Fibroblast of skin of right biceps (primary cell): Measurements from ENCODE around the gene ACBD6.

Experiments
- DNase-seq: peaks from one replicate; pipeline ENCODE4 v3.0.0-alpha.2; 2013

The ACBD6 gene

DNA sequence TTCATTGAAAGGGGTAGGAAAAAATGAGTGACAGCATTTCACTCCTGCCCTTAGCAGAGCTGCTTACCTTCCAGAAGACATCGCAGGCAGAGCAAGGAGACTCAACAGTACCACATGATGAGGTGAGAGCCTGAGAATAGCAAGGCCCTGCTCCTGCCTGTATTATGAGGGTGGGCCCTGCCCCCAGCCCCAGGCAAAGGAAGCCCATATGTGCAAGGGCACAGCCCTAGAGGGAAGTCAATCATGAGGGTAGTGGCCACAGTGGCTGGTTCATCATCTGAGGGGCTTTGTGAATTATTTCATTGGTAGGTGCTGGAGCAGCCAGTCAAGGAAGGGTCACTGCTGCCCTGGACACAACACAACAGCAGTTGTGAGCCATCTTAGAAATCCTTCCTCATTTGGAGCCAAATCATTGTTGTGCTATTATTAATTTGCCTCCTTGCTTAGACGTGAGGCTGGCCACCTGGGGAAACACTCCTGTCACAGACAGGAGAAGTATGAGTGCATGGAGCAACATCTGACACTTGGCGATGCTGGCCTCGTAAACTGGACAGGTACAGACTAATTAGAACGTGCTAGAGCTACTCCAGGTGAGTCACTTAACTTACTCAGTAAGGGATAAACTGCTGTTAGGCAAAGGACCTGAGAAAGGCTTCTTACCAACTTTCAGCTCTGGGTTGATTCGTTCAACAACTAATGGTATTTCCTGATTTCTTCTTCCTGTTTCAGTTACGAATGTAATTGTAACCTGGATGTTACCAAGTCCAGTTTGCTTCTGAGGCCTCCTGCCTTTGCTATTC is 22.7 kb upstream of the ACBD6 start:
- no peak for DNase-seq

DNA sequence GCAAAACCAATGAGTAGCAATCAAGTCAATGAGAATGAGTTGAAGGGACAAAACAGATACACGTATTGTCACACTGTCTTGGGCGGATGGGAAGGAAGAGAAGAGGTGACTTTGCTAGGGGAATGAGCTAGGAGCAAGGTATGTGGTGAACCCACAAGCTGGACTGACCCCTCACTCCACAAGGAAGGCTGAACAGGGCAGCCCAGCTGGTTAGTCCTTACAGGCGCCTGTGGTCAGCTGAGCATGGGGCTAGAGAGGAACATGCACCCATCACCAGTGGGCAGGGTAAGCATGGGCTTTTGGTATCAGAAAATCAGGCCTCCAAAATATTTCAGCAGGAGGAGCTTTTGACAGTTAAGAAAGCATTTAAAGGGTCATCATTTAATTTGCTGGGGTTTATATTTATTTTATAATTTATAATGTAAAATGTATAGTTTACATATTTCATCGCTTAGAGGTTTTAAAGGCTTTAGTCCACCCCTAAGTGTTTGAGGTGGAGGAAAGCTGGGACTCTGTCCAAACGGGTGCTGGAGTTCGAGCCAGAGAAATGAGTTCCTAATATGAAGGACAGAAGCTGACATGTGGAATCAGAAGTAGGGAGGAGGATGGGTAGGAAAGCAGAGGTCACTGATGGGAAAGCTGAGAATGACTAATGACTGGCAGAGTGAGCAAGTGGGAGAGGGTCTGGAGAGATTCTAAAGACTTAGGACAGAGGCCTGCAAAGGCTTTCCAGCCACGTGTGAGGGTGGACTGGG is 22.0 kb upstream of the ACBD6 start:
- DNase-seq: no peak

DNA sequence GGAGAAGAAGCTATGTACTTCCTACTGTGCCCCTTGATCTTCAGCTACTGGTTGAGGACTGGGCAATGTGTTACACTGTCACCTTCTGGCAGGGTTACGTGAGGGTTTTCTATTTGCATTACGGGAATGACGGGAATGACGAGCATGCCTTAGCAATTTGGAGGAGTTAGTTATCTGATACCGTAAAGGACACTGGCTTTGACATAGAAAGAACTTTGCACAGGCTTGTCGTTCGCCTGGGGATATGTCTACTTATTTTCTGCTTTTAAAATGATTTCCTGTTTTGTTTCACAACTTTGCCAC is 19.8 kb upstream of the ACBD6 start:
- DNase-seq: no peak

DNA sequence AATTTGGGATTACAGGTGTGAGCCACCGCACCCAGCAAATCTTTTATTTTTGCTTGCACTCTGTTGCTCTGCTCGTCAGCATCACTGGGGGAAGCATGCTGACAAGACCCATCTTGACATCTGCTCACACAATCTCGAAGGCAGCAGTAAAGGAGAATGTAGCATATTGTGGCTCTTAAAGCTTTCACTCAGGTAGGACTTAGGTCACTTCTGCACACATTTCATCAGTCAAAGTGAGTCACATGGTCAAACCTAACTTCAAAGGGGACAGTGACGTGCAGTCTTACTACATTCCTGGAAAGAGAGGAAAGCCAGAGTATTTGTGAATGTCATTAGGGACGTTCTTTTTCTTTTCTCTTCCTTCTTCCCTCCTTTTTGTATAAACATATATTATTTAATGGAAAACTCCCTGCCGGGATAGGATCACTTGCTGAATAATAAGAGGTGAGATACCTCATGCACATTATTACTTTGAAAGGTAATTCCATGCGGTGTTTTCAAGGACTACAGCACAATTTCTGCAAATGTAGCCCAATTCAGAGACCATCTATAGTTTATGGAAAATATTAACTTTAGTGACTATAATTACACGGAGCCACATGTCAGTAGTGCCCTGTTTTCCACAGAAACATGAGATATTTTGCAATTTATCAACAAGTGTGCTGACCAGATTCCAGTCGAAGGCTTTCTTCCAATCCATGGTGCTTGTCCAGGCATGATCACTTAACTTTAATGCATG is 19.3 kb upstream of the ACBD6 start:
- peak; percentile 61 for DNase-seq

DNA sequence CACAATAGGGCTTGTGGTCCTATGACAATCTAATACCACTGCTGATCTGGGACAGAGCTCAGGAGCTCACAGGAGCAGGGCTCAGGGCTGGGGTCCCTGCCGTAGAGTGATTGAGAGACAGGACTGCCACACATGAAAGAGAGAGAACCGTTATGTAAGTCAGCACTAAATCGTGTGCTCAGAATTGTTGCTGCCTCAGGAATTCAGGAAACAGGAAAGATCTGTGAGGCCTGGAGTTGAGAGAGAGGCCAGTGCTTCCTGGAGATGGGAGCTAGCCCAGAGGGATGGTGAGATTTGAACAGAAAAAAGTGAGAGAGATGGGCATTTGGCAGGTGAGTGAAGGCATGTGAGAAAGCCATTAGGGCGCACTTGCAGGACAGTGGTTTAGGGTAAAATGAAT is 17.5 kb upstream of the ACBD6 start:
- DNase-seq: no peak

DNA sequence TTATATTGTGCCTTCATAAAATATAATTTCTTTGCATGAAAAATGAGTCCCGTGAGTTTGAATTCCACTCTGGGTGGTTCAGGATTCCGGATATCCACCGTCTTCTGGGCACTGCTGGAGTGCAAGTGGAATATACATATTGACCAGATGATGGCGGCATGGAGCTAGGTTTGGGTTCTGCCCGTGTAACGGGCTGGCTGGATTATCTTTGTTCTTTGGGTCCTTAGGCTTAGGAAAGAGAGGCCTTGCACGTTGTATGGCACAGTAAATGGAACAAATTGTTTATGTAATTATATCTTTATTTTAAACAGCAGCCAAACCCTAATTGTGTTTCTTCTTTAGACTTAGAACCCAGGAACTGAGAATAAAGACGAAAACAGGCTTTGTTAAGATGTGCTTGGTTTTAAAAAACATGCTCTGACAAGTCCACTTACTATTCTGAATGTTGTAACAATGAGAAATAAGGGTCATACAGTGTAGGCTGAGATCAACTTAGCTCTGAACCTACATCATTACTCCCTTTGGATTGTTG is 13.5 kb upstream of the ACBD6 start:
- DNase-seq: peak; percentile 70

DNA sequence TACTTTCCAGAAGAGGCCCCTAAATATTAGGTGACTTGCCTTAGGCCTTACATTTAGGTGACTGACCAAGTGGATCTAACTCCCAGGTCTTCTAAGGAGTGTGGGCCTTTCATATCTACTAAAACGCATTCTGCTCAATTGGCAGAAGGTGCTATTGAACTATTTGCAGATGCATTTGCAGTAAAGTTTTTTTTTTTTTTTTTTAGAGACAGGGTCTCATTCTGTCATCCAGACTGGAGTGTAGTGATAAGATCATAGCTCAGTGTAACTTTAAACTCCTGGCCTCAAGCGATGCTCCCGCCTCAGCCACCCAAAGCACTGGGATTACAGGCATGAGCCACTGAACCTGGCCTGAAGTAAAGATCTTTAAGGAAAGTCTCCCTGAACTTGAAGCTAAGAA is 13.0 kb upstream of the ACBD6 start:
- no peak for DNase-seq

DNA sequence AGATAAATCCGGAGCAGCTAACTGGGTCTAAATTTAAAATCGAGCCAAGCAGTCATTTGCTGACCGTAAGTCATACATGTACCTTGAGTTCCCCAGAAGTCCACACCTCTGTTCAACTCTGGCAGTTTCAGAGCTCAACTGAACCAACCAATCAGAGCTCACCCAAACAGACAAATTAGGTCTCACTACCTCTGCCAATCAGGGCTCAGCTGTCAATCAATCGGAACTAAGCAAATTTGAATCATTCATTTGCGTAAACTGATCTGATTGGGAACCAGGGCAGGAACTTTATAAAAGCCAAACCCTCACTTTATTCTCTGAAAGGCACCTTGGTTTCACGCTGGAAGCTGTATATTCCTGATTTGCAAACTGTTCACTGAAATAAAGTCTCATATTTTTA is 11.2 kb upstream of the ACBD6 start:
- no peak for DNase-seq

DNA sequence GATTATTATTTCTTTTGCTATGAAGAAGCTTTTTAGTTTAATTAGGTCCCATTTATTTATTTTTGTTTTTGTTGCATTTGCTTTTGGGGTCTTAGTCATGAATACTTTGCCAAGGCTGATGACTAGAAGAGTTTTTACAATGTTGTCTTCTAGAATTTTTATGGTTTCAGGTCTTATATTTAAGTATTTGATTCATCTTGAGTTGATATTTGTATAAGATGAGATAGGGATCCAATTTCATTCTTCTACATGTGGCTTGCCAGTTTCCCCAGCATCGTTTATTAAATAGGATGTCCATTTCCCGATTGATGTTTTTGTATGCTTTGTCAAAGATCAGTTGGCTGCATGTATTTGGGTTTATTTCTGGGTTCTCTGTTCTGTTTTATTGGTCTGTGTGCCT is 8.5 kb upstream of the ACBD6 start:
- DNase-seq: no peak

DNA sequence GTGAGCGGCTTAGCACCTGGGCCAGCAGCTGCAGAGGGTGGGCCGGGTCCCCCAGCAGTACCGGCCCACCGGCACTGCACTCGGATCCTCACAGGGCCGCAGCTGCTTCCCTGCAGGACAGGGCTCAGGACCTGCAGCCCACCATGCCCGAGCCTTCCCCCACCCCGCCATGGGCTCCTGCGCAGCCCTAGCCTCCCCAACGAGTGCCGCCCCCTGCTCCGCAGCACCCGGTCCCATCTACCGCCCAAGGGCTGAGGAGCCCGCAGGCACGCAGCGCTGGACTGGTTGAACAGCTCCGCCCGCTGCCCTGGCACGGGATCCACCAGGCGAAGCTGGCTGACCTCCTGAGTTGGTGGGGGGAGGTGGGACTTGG is 6.3 kb upstream of the ACBD6 start:
- DNase-seq: no peak

DNA sequence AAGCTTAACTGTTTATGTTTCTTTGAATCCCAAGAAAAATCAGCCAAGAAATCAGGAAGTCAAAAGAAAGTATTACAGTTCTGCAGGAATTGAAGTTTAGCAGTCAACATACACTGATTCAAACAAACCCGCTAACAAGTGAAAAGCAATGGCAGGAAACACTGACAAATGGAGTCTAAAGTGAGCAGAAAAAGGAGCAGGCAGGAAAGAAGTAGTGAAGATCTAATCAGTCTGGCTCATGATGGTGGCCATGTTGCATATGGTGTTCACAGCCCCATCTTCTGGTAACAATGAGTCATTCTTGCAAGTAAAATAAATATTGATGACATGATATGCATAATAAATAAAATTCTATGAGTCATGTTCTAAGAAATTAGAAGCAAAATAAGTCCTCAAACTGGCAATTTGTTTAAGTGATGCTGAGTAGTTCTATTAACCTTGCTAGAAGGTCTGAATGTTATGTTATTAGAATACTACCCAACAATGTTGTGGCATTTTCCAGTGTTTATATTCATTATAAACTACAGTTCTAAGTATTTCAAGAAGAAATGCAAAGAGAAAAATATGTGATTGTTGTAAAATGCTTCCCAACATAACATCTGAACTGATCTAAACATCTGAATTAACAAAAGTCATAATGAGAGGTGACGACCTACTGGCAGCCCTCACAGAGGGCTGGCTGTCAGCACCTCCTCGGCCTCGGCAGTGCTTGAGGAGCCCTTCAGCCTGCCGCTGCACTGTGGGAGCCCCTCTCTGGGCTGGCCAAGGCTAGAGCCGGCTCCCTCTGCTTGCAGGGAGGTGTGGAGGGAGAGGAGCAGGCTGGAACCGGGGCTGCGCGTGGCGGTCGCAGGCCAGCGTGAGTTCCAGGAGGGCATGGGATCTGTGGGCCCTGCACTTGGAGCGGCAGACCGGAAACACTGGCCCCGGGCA is 5.7 kb upstream of the ACBD6 start:
- DNase-seq: peak; percentile 65

DNA sequence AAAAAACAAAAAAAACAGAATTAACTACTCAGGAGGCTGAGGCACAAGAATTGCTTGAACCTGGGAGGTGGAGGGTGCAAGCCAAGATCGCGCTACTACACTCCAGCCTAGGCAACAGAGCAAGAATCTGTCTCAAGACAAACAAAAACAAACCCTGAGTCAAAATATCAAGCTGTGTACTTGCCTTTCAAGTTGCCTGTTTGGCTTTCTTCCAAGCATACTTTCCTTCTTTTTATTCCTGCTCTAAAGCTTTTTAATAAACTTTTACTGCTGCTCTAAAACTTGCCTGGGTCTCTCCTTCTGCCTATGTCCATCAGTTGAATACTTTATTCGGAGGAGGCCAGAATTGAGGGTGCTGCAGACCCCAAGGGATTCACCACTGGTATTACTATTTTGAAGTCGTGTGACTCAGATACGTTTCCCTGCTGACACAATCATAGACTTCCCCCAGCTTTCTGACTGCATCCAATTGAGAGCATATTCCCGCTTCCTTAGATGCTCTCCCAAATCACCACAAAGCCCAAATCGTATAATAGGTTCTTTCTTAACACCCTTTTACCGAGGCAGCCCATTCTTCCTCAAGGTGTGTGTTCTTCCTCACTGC is 3.5 kb upstream of the ACBD6 start:
- DNase-seq: peak; percentile 12

DNA sequence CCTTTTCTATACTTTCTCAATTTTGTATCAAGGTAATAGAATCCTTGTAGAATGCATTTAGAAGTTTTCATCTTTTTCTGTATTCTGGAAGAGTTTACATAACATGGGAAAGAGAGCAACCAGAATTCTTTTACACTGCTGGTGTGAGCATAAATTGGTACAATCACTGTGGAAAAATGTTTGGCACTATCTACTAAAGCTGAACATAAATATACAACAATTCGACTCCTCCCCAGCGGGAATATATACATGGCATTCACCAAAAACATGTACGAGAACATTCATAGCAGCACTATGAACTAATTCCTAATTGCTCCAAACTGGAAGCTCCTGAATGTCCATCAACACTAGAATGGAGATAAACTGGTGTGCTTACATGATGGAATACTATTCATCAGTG is 1.8 kb upstream of the ACBD6 start:
- peak; percentile 62 for DNase-seq

DNA sequence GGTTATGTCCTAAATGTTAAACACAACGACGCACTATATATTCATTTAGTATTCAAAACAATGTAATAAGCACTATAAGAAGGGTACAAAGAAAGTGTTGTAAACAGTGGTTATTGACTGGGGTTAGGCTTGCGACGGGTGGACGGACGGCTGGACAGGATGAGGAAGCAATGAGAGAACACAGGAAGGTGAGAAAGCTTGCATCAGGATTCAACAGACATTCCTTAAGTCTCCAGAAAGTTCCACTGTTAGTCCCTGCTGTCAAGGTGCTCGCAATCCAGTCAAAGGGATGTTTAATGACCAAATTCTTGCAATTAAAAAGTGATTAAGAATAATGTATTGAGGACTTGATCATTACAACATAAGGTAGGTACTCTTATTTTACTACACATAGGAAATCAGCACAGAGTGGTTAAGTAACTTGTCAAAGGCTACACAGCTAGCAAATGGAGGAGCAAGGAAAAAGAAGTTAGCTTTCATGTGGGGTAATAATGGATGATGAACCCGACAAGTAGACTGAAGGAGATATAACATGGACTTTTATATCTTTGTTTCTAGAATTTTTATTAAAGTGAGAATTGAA is 994 bp upstream of the ACBD6 start:
- DNase-seq: peak; percentile 10

DNA sequence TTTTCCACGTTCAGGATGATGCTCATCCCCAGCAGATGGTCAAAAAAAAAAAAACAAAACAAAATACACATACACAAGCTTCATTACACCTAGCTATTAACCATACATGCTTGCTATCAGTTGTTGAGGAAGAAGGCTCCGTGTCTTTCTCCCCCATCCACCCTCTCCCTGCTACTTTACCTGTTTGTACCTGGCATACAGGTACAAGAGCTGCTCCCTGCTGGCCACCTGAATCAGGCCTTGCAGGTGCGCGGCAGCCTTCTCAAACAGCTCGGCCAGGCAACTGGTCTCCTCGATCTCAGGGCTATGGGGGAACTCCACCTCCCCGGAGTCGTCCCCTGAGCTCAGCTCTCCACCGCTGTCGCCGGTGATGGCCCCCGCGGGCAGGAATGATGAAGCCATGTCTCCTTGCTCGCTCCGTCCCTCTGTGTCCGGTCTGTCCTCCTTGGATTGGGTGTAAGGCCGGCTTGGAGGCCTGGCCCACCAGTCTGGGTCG is 464 bp downstream of the ACBD6 start:
- DNase-seq: no peak

DNA sequence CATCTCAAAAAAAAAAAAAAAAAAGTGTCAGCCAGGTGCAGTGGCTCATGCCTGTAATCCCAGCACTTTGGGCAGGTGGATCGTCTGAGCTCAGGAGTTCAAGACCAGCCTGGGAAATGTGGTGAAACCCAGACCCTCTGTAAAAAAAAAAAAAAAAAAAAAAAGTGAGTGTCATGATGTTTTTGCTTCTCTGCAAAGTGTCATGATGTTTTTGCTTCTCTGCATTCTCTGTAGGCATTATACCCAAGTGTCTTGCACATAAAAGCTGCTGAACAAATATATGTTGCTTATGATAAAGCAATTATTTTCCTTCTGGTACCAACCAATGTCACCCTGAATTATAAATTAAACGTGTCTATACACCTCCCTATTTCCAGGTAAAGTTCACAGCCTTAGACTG is 1.7 kb downstream of the ACBD6 start:
- no peak for DNase-seq

DNA sequence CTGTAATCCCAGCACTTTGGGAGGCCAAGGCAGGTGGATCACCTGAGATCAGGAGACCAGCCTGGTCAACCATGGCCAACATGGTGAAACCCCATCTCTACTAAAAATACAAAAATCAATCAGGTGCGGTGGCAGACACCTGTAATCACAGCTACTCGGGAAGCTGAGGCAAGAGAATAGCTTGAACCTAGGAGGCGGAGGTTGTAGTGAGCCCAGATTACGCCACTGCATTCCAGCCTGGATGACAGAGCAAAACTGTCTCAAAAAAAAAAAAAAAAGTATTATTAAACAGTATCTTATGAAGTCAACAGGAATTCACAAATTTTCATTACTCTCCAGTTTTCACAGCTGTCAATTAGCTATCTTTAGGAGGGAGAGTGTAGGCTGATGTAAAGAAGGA is 3.8 kb downstream of the ACBD6 start:
- DNase-seq: peak; percentile 19

DNA sequence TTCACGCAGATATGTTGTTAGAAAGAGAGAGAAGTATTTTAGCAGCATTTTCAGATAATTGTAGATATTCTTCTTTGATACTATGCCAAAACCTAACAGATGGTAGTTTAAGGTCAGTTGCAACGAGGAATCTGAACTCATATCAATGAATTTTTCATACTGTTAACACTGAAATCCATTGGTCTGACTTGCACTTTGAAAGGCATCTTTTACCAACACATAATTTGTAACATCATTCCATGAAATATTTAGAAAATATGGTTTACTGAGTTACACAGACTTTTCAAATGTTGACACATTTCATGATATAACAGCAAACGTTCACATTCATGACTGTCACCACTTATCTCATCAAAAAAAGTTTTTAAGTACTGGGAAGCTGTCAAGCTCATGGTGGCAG is 4.6 kb downstream of the ACBD6 start:
- DNase-seq: no peak

DNA sequence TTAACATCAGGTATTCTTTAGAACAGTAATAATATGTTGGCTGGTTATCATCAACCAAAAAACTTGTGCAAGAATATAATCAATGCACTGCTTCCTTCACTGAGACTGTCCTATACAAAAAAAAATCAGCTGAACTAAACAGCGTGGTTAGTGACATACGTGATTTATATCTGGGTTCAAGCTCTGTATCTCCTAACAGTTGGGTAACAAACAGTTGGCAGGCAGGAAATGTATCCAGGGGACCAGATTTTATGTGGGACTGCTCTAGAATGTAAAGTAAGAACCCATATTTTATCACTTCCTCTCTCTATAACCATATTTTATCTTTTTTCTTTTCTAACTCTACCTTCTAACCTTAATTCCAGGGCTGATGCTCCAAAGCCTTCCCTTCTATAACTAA is 8.0 kb downstream of the ACBD6 start:
- DNase-seq: no peak

DNA sequence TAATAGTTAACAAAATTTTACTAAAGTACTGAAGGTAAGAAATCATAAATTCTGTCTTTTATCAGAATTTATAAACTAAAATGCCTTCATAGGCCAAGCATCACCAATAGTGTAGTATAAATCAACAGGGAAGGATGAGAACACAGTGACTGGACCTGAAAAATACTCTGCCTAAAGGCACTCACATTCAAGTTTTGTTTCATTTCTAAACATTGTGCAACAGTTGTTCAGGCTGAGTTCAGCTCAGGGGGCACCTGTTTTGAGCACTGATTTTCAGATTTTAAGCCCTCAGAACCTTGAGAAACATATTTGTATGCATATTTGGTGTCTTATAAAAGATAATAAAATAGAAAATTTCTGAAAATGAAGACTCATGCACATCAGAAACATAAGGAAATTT is 12.4 kb downstream of the ACBD6 start:
- DNase-seq: no peak

DNA sequence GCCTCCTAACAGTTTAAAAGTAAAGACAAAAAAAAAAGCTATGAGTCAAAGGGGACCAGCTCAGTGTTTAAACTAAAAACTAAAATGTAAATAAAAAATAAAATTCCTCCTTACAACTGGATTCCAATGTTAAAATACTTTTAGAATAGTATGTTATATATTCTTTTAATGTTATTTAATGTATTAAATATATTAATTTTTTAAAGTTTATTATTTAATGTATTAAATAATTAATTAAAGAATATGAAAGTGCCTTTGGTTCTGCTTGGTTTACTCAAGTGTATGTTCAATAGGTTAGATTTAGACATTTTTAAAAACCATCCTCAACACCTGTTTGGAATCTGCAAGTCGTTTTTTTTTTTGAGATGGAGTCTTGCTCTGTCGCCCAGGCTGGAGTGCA is 13.1 kb downstream of the ACBD6 start:
- no peak for DNase-seq

DNA sequence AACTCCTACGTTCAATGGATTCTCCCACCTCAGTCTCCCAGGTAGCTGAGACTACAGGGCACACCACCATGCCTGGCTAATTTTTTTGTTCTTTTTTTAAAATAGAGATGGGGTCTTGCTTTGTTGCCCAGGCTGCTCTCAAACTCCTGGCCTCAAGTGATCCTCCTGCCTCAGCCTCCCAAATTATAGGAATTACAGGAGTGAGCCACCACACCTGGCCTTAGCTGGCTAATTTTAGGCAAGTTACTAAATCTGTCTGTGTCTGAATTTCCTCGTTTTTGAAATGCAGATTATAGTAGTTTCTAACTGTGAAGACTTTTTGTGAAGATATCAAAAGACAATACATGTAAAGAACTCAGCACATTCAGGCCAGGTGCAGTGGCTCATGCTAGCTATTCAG is 13.7 kb downstream of the ACBD6 start:
- no peak for DNase-seq
